ENCODE data around the gene MOCS1. TPM values are rescaled to one million over a fixed set of nuclear protein-coding genes. Genes with fewer than 3 reads are reported as not detected.

MOCS1 gene
- total and polyA plus RNA-seq, 2 donors (not counting 1 experiment from before 2014, with no cell fraction given): 0.15 TPM; not detected in 1

DNA sequence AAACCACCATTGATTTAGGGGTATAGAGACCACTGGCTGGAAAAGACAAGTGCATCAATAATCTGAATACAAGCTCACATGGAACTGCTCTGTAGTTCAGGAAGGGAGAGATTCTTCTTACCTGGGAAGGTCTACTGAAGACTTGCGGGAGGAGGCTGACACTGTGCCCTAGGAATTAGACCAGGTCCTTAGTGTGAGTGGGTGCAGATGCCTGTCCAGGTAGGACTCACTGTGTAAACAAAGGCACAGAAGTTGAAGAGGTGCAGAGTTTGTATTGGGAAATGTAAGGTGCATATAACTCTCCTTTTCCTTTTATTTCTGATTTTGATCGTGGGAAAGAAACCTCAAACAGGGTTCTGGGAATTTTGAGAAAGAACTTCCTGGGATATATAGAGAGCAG is 75.2 kb downstream of the MOCS1 start:
- Mint-ChIP-seq H3K4me3 (no peak overlapping the region), H3K27me3 (peaks cover 46% of the 10 kb centered on the region), H3K4me1 (no peaks in the 10 kb centered on the region), H3K9me3 (ENCODE audit: insufficient read depth) (no peaks in the 10 kb centered on the region), H3K27ac (no peak overlapping the region)
- WGBS (ENCODE audit: insufficient coverage): no CpG with 5 or more reads among the region's 2 CpGs
- H3K9me3 ChIP-seq (ENCODE audit: control extremely low read depth in 1 of 3, control insufficient read depth in 2 of 3, insufficient read depth in 1 of 3, low read length in 2 of 3): peaks cover 0 to 4% (median 0%) of the 10 kb centered on the region in 3 donors
- no peak overlapping the region for H3K4me2 ChIP-seq (replicated peaks; ENCODE audit: low read depth, low read length, poor library complexity, severe bottlenecking)
- no peak overlapping the region for H3K9ac ChIP-seq (ENCODE audit: low read length)
- H4K20me1 ChIP-seq (ENCODE audit: control insufficient read depth, insufficient read depth, low read length, poor library complexity, severe bottlenecking): no peaks in the 10 kb centered on the region
- TF ChIP-seq EZH2 (IDR thresholded peaks at IDR 0.05; ENCODE audit: borderline replicate concordance, insufficient read depth, low read depth, low read length, poor library complexity, severe bottlenecking): no peak
- TF ChIP-seq, protein P1, sequence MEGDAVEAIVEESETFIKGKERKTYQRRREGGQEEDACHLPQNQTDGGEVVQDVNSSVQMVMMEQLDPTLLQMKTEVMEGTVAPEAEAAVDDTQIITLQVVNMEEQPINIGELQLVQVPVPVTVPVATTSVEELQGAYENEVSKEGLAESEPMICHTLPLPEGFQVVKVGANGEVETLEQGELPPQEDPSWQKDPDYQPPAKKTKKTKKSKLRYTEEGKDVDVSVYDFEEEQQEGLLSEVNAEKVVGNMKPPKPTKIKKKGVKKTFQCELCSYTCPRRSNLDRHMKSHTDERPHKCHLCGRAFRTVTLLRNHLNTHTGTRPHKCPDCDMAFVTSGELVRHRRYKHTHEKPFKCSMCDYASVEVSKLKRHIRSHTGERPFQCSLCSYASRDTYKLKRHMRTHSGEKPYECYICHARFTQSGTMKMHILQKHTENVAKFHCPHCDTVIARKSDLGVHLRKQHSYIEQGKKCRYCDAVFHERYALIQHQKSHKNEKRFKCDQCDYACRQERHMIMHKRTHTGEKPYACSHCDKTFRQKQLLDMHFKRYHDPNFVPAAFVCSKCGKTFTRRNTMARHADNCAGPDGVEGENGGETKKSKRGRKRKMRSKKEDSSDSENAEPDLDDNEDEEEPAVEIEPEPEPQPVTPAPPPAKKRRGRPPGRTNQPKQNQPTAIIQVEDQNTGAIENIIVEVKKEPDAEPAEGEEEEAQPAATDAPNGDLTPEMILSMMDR (IDR thresholded peaks at IDR 0.05): no peak
- peaks cover 0 to 5% (median 0%) of the 10 kb centered on the region in 4 experiments for H3K27me3 ChIP-seq (replicated peaks in 1 of 4; ENCODE audit: control extremely low read depth in 1 of 4, control insufficient read depth in 3 of 4, insufficient read depth in 4 of 4, low read length in 3 of 4)
- no peak overlapping the region for H2AFZ ChIP-seq (ENCODE audit: insufficient read depth, low read depth, low read length, poor library complexity, severe bottlenecking)
- no peaks in the 10 kb centered on the region for H3K79me2 ChIP-seq (ENCODE audit: control insufficient read depth, insufficient read depth, low read length)
- intact Hi-C loops (cut with micrococcal nuclease): no loop called here
- H3K4me3 ChIP-seq (ENCODE audit: control extremely low read depth in 1 of 5, extremely low read depth in 1 of 5, insufficient read depth in 1 of 5, low read depth in 2 of 5, low read length in 4 of 5): no peak overlapping the region
- no peaks in the 10 kb centered on the region for H3K36me3 ChIP-seq (replicated peaks in 1 of 2; ENCODE audit: control extremely low read depth in 1 of 2, control insufficient read depth in 1 of 2, extremely low read depth in 1 of 2, insufficient read depth in 2 of 2, low read length in 1 of 2)
- CTCF ChIA-PET: no interaction called here
- DNase-seq: no peak
- POLR2A ChIA-PET: no interaction called here
- no peak overlapping the region for H3K27ac ChIP-seq (ENCODE audit: low read length in 2 of 2)
- no peak for ATAC-seq (ENCODE audit: low read depth)
- no peaks in the 10 kb centered on the region for H3K4me1 ChIP-seq (ENCODE audit: control insufficient read depth in 2 of 2, insufficient read depth in 2 of 2, low read length in 2 of 2)

DNA sequence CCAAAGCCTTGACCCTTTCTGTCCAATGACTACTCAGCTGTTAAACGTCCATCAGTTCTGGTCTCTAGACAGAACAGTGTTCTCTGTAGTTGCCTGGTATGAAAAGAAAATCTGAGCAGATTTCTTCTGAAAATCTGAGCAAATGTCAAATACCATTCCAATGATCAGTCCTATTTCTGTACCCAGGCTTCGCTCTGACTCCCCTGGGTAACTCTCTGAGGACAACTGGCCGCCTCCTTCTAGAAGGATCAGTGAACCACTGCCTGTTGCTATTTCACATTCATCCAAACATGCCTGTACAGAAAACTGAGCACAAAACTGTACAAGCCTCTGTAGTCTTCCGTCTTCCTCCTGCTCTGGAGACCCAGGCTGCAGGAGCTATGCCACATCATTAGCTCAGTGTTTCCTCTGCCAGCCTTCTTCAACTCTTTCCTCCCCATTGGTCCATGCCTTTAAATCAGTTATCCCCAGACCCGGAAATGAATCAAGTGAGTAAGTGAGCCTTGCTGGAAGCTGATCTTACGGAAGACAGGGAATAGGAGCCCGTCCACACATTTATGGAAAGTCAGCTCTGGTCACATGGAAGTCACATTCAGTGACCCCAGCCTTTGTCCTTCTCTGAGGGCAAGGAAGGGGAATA is 78.8 kb downstream of the MOCS1 start:
- no peak for TF ChIP-seq EZH2 (IDR thresholded peaks at IDR 0.05; ENCODE audit: borderline replicate concordance, insufficient read depth, low read depth, low read length, poor library complexity, severe bottlenecking)
- TF ChIP-seq, protein P1 (IDR thresholded peaks at IDR 0.05): no peak
- no peak overlapping the region for H3K27ac ChIP-seq (ENCODE audit: low read length in 2 of 2)
- intact Hi-C loops (cut with micrococcal nuclease): no loop called here
- Mint-ChIP-seq H3K4me1 (no peaks in the 10 kb centered on the region), H3K4me3 (no peak overlapping the region), H3K27ac (no peak overlapping the region), H3K27me3 (peaks cover 29% of the 10 kb centered on the region), H3K9me3 (ENCODE audit: insufficient read depth) (no peaks in the 10 kb centered on the region)
- peaks cover 0 to 5% (median 0%) of the 10 kb centered on the region in 4 experiments for H3K27me3 ChIP-seq (replicated peaks in 1 of 4; ENCODE audit: control extremely low read depth in 1 of 4, control insufficient read depth in 3 of 4, insufficient read depth in 4 of 4, low read length in 3 of 4)
- no peak overlapping the region for H3K9ac ChIP-seq (ENCODE audit: low read length)
- no peaks in the 10 kb centered on the region for H3K4me1 ChIP-seq (ENCODE audit: control insufficient read depth in 2 of 2, insufficient read depth in 2 of 2, low read length in 2 of 2)
- no peaks in the 10 kb centered on the region for H3K36me3 ChIP-seq (replicated peaks in 1 of 2; ENCODE audit: control extremely low read depth in 1 of 2, control insufficient read depth in 1 of 2, extremely low read depth in 1 of 2, insufficient read depth in 2 of 2, low read length in 1 of 2)
- no peaks in the 10 kb centered on the region for H4K20me1 ChIP-seq (ENCODE audit: control insufficient read depth, insufficient read depth, low read length, poor library complexity, severe bottlenecking)
- no peaks in the 10 kb centered on the region for H3K79me2 ChIP-seq (ENCODE audit: control insufficient read depth, insufficient read depth, low read length)
- peaks cover 0 to 4% (median 0%) of the 10 kb centered on the region in 3 donors for H3K9me3 ChIP-seq (ENCODE audit: control extremely low read depth in 1 of 3, control insufficient read depth in 2 of 3, insufficient read depth in 1 of 3, low read length in 2 of 3)
- ChIA-PET CTCF (interaction anchor here (3.7 kb wide), 1 partner anchor 10 kb away, joined by 18 read pairs; no protein-coding TSS in a partner anchor), POLR2A (no interaction called here)
- H3K4me3 ChIP-seq (ENCODE audit: control extremely low read depth in 1 of 5, extremely low read depth in 1 of 5, insufficient read depth in 1 of 5, low read depth in 2 of 5, low read length in 4 of 5): no peak overlapping the region
- ATAC-seq (ENCODE audit: low read depth) (no peak), DNase-seq (no peak)
- no peak overlapping the region for H2AFZ ChIP-seq (ENCODE audit: insufficient read depth, low read depth, low read length, poor library complexity, severe bottlenecking)
- H3K4me2 ChIP-seq (replicated peaks; ENCODE audit: low read depth, low read length, poor library complexity, severe bottlenecking): no peak overlapping the region
- WGBS (ENCODE audit: insufficient coverage): 96% methylated on average over 5 of the region's 7 CpGs

Measured in B cell (primary cell).